OCI-LY7 (cell line): ENCODE measurements around the gene KLHDC8A. TPM values are rescaled to one million over a fixed set of nuclear protein-coding genes. Genes with fewer than 3 reads are reported as not detected.

Source experiments
- BruUV-seq: library from RNA; stranded (reverse); fragments of 400-500 nt; replicated peaks from 2 replicates; lab custom pipeline; 2021; lab: Mats Ljungman, UMichigan
- CTCF ChIA-PET: fragments of 300-600 bp; sonication (Branson Sonifier 250); formaldehyde crosslinking; loops from one replicate; lab custom pipeline; 2022; ENCODE audit warnings: antibody characterized with exemption; ENCODE audit not compliant: unreplicated experiment; lab: Charles Lee
- POLR2A ChIA-PET: fragments of 300-600 bp; sonication (Branson Sonifier 250); formaldehyde crosslinking; loops from one replicate; lab custom pipeline; 2022; ENCODE audit warnings: antibody characterized with exemption; lab: Charles Lee
- DNase-seq: peaks from one replicate; pipeline ENCODE4 v3.0.0-alpha.2; 2015; ENCODE audit warnings: low spot score
- H2AFZ ChIP-seq: fragments of 200-600 bp; sonication (generic), shearing (Covaris generic); 2 replicates; pipeline ENCODE4 v1.6.1; 2014; ENCODE audit warnings: mild to moderate bottlenecking, antibody characterized with exemption, low read length, moderate library complexity
- H3K27ac ChIP-seq: fragments of 200-600 bp; sonication (generic); 2 replicates; pipeline ENCODE4 v1.5.1; 2014; ENCODE audit warnings: mixed run types, low read depth, mild to moderate bottlenecking, moderate library complexity, low read length, inconsistent platforms; ENCODE audit not compliant: poor library complexity, severe bottlenecking
- H3K36me3 ChIP-seq: fragments of 200-600 bp; sonication (generic); 2 replicates; pipeline ENCODE4 v1.6.1; 2014; ENCODE audit warnings: mild to moderate bottlenecking, antibody characterized with exemption, low read length, moderate library complexity, mixed read lengths; ENCODE audit not compliant: insufficient read depth
- H3K4me1 ChIP-seq: fragments of 200-600 bp; sonication (generic); 2 replicates; pipeline ENCODE4 v1.5.1; 2014; ENCODE audit warnings: mild to moderate bottlenecking, low read length; ENCODE audit not compliant: insufficient read depth, poor library complexity, severe bottlenecking
- H3K4me2 ChIP-seq: fragments of 200-600 bp; sonication (generic); 2 replicates; pipeline ENCODE4 v1.6.1; 2014; ENCODE audit warnings: mild to moderate bottlenecking, low read length
- H3K4me3 ChIP-seq: fragments of 200-600 bp; sonication (generic); 2 replicates; pipeline ENCODE4 v1.5.1; 2014; ENCODE audit warnings: mild to moderate bottlenecking, low read depth, low read length; ENCODE audit not compliant: poor library complexity, severe bottlenecking
- H3K79me2 ChIP-seq: fragments of 200-600 bp; sonication (generic); 2 replicates; pipeline ENCODE4 v1.6.1; 2016; ENCODE audit warnings: low read depth, mild to moderate bottlenecking, low read length, moderate library complexity, mixed read lengths; ENCODE audit not compliant: insufficient read depth
- H3K9me2 ChIP-seq: fragments of 200-600 bp; sonication (generic); 2 replicates; pipeline ENCODE4 v1.6.1; 2016; ENCODE audit warnings: mild to moderate bottlenecking, low read length, mixed read lengths; ENCODE audit not compliant: insufficient read depth
- H3K9me3 ChIP-seq: fragments of 200-600 bp; sonication (generic); 2 replicates; pipeline ENCODE4 v1.6.1; 2014; ENCODE audit warnings: mild to moderate bottlenecking, mixed run types, low read length, mixed read lengths
- H4K20me1 ChIP-seq: fragments of 200-600 bp; sonication (generic); 2 replicates; pipeline ENCODE4 v1.6.1; 2014; ENCODE audit warnings: mild to moderate bottlenecking, antibody characterized with exemption, low read length, moderate library complexity, mixed read lengths; ENCODE audit not compliant: insufficient read depth
- EZH2phosphoT487 ChIP-seq: fragments of 200-600 bp; sonication (generic); IDR thresholded peaks from 2 replicates; pipeline ENCODE4 v1.6.1; 2018; ENCODE audit warnings: low read depth, borderline replicate concordance, mild to moderate bottlenecking, mixed run types, antibody characterized with exemption, low read length, moderate library complexity, mixed read lengths
- intact Hi-C: fragments of 100-400 bp; cut with micrococcal nuclease; formaldehyde crosslinking; loops from one replicate; pipeline ENCODE4 v1.10.0; 2022; ENCODE audit not compliant: unreplicated experiment
- total RNA-seq, 2 experiments: library from RNA; depleted of rRNA in 1 of 2; stranded (reverse); fragments of >200 nt in 1 of 2; shearing (Covaris generic) in 1 of 2; gene quantifications; 2 replicates each; pipeline ENCODE4 v1.2.3, GENCODE V29; 2014 to 2022
- TF ChIP-seq, protein P1 (sequence below): fragments of 200-600 bp; sonication (generic); conservative IDR thresholded peaks from 2 replicates; pipeline ENCODE4 v1.5.1; 2014; ENCODE audit warnings: mild to moderate bottlenecking, antibody characterized with exemption, low read length, moderate library complexity, mixed read lengths

The KLHDC8A gene
- total RNA-seq, 2 experiments from 2014 or later = not detected

DNA sequence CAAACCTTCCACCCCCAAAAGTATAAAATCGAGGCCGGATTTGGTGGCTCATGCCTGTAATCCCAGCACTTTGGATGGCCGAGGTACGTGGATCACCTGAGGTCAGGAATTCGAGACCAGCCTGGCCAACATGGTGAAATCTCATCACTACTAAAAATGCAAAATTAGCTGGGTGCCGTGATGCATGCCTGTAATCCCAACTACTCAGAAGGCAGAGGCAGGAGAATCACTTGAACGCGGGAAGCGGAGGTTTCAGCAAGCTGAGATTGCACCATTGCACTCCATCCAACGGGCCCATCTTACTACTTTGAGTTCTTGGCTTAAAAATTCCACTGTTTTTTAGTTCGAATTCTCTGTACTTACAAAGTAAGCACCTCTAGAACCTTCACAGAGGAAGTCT, 11.0 kb downstream of the KLHDC8A start:
- H2AFZ ChIP-seq = no peak overlapping the region
- H3K4me3 ChIP-seq = no peak overlapping the region
- CTCF ChIA-PET = interaction anchor here (0.6 kb wide), 1 partner anchor 355 kb away, joined by 3 read pairs; no protein-coding TSS in a partner anchor
- H3K79me2 ChIP-seq = no peaks in the 10 kb centered on the region
- intact Hi-C loops = no loop called here
- DNase-seq = no peak
- H3K4me1 ChIP-seq = peaks cover 27% of the 10 kb centered on the region
- no peak for TF ChIP-seq EZH2phosphoT487
- TF ChIP-seq, protein P1, sequence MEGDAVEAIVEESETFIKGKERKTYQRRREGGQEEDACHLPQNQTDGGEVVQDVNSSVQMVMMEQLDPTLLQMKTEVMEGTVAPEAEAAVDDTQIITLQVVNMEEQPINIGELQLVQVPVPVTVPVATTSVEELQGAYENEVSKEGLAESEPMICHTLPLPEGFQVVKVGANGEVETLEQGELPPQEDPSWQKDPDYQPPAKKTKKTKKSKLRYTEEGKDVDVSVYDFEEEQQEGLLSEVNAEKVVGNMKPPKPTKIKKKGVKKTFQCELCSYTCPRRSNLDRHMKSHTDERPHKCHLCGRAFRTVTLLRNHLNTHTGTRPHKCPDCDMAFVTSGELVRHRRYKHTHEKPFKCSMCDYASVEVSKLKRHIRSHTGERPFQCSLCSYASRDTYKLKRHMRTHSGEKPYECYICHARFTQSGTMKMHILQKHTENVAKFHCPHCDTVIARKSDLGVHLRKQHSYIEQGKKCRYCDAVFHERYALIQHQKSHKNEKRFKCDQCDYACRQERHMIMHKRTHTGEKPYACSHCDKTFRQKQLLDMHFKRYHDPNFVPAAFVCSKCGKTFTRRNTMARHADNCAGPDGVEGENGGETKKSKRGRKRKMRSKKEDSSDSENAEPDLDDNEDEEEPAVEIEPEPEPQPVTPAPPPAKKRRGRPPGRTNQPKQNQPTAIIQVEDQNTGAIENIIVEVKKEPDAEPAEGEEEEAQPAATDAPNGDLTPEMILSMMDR = no peak
- POLR2A ChIA-PET = interaction anchor here (0.7 kb wide), 1 partner anchor 761 kb away, joined by 3 read pairs; no protein-coding TSS in a partner anchor
- H3K9me2 ChIP-seq = no peaks in the 10 kb centered on the region
- no peak overlapping the region for H3K27ac ChIP-seq
- H3K36me3 ChIP-seq = no peaks in the 10 kb centered on the region
- no peaks in the 10 kb centered on the region for H4K20me1 ChIP-seq
- H3K4me2 ChIP-seq = no peak overlapping the region
- no TSS peak for BruUV-seq
- no peaks in the 10 kb centered on the region for H3K9me3 ChIP-seq

DNA sequence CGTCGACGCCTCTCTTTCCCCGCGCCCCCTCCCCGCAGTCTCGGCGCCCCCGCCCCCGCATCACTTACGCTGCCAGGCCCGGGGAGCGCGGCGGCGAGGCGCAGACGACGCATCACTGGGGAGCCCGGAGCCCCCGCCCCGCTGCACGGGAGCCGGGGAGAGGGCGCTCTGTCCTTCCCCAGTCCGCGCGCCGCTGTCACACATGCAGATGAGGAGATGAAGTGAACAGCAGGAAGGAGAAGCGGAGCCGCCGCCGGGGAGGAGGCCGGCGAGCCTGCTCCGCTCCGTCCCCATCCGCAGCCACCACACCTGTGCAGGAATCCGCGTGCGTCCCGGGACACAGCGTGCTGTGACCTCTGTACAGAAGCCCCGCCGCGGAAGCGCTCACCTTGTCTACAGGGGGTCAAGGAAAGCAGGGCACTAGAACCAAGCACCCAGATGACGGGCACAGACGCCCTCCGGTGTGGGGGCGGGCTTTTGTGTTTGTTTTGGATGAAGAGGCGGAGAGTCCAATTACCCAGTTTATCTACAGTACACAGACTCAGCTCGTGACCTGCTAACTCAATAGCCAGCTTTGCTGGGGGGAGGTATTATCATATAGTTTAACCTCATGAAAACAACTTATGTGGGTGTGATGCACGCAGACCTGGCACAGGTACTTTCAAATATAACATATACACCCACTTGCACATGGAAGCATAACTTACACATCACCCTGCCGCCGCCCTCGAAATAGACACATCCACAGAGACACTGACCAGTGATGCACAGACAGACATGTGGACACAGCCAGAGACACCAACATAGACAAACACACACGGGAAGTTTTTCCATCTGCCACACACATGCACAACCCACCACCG, 12.4 kb downstream of the KLHDC8A start:
- intact Hi-C loops = no loop called here
- H3K79me2 ChIP-seq = no peaks in the 10 kb centered on the region
- H3K4me3 ChIP-seq = no peak overlapping the region
- TF ChIP-seq EZH2phosphoT487 = no peak
- TF ChIP-seq, protein P1 = no peak
- no peak overlapping the region for H2AFZ ChIP-seq
- H3K4me2 ChIP-seq = no peak overlapping the region
- no peaks in the 10 kb centered on the region for H3K9me3 ChIP-seq
- H3K9me2 ChIP-seq = no peaks in the 10 kb centered on the region
- ChIA-PET POLR2A (no interaction called here), CTCF (no interaction called here)
- DNase-seq = no peak
- no TSS peak for BruUV-seq
- H3K36me3 ChIP-seq = no peaks in the 10 kb centered on the region
- no peaks in the 10 kb centered on the region for H4K20me1 ChIP-seq
- peaks cover 17% of the 10 kb centered on the region for H3K4me1 ChIP-seq
- H3K27ac ChIP-seq = no peak overlapping the region
